PC-3 (cell line): ENCODE results near the gene PREB.

Experiments used
- CTCF ChIP-seq: fragments of 300-600 bp; sonication (generic); conservative IDR thresholded peaks from 2 replicates; pipeline ENCODE4 v1.5.1; 2017; ENCODE audit warnings: antibody characterized with exemption, low read depth, mild to moderate bottlenecking, low read length
- EZH2 ChIP-seq: fragments of 300-600 bp; sonication (generic); IDR thresholded peaks from one replicate; pipeline ENCODE4 v1.6.1; 2017; ENCODE audit warnings: antibody characterized with exemption, mild to moderate bottlenecking, low read length; ENCODE audit not compliant: unreplicated experiment

- TF ChIP-seq CTCF (no peak), EZH2 (no peak)
Observed at GRCh38 chr2:27093430-27094352, 40.7 kb downstream of the PREB start.
